H1 (cell line): Measurements from ENCODE around the gene MYO5B. TPM values are rescaled to one million over a fixed set of nuclear protein-coding genes. Genes with fewer than 3 reads are reported as not detected.

ENCODE experiments used
- CTCF ChIA-PET: fragments of 300-600 bp; sonication (Branson Sonifier 250); formaldehyde crosslinking; loops from one replicate; lab custom pipeline; 2021; ENCODE audit not compliant: partially characterized antibody; lab: Charles Lee
- POLR2A ChIA-PET: fragments of 300-600 bp; sonication (Branson Sonifier 250); formaldehyde crosslinking; loops from one replicate; lab custom pipeline; 2021; ENCODE audit warnings: inconsistent platforms; ENCODE audit not compliant: partially characterized antibody; lab: Charles Lee
- DNase-seq, 2 experiments: peaks; one replicate each; pipeline versions ENCODE4 v3.0.0 to v3.0.0-alpha.2; 2010 to 2022; ENCODE audit warnings: low spot score in 2 of 2, low read depth in 1 of 2, mixed read lengths in 1 of 2
- FAIRE-seq: peaks from 2 replicates; lab custom pipeline; 2011; peaks lifted over from hg19 to GRCh38; lab: Jason Lieb, UNC
- H2AFZ ChIP-seq: 2 replicates; pipeline ENCODE4 v1.8.1; 2012; ENCODE audit warnings: low read length, inconsistent platforms
- H2AK5ac ChIP-seq: 2 replicates; pipeline ENCODE4 v1.6.1; 2013; ENCODE audit warnings: low read depth, low read length
- H2BK120ac ChIP-seq: replicated peaks from 2 replicates; pipeline ENCODE3; 2013; ENCODE audit warnings: low read depth, low read length, inconsistent platforms
- H2BK12ac ChIP-seq: 2 replicates; pipeline ENCODE4 v1.6.1; 2013; ENCODE audit warnings: low read depth, low read length
- H2BK15ac ChIP-seq: 2 replicates; pipeline ENCODE4 v1.6.1; 2013; ENCODE audit warnings: low read length
- H2BK20ac ChIP-seq: 2 replicates; pipeline ENCODE4 v1.6.1; 2013; ENCODE audit warnings: low read length
- H2BK5ac ChIP-seq: 2 replicates; pipeline ENCODE4 v1.6.1; 2013; ENCODE audit warnings: low read depth, low read length
- H3K14ac ChIP-seq: 2 replicates; pipeline ENCODE4 v1.6.1; 2013; ENCODE audit warnings: inconsistent platforms; ENCODE audit not compliant: insufficient read length
- H3K18ac ChIP-seq: 2 replicates; pipeline ENCODE4 v1.6.1; 2013; ENCODE audit warnings: low read length; ENCODE audit errors: extremely low read depth
- H3K23ac ChIP-seq: 2 replicates; pipeline ENCODE4 v1.6.1; 2013; ENCODE audit warnings: inconsistent platforms; ENCODE audit not compliant: insufficient read length
- H3K23me2 ChIP-seq: 2 replicates; pipeline ENCODE4 v1.6.1; 2013; ENCODE audit warnings: low read depth, low read length
- H3K27ac ChIP-seq: 2 replicates; pipeline ENCODE4 v1.6.1; 2011; ENCODE audit warnings: low read depth, low read length, inconsistent platforms
- H3K27me3 ChIP-seq, 4 experiments: replicated peaks in 1 of 4; 1 replicate in 1 of 4; 2 replicates in 3 of 4; pipeline versions ENCODE4 v1.6.1 to v1.8.1; 2011 to 2013; ENCODE audit warnings: low read length in 3 of 4, mild to moderate bottlenecking in 3 of 4, inconsistent platforms in 2 of 4, mixed read lengths in 2 of 4, moderate library complexity in 1 of 4; ENCODE audit not compliant: control insufficient read depth in 3 of 4, insufficient read depth in 3 of 4; ENCODE audit errors: extremely low read depth in 1 of 4
- H3K36me3 ChIP-seq, 4 experiments: 2 replicates each; pipeline versions ENCODE4 v1.6.1 to v1.8.1; 2011 to 2013; ENCODE audit warnings: mild to moderate bottlenecking in 4 of 4, low read length in 3 of 4, moderate library complexity in 2 of 4, control low read depth in 1 of 4, inconsistent platforms in 1 of 4; ENCODE audit not compliant: insufficient read depth in 4 of 4, control insufficient read depth in 2 of 4
- H3K4ac ChIP-seq: replicated peaks from 2 replicates; pipeline ENCODE3; 2013; ENCODE audit warnings: low read length, low read depth, mixed read lengths, inconsistent platforms; ENCODE audit not compliant: insufficient read length
- H3K4me1 ChIP-seq, 4 experiments: replicated peaks in 1 of 4; 1 replicate in 1 of 4; 2 replicates in 3 of 4; pipeline versions ENCODE4 v1.6.1 to v1.8.1; 2011 to 2013; ENCODE audit warnings: low read length in 3 of 4, inconsistent platforms in 2 of 4, mixed read lengths in 1 of 4; ENCODE audit not compliant: insufficient read depth in 4 of 4, control insufficient read depth in 3 of 4
- H3K4me2 ChIP-seq, 2 experiments: 2 replicates each; pipeline versions ENCODE4 v1.6.1 to v1.8.1; 2011 to 2013; ENCODE audit warnings: low read depth in 2 of 2, low read length in 2 of 2, control low read depth in 1 of 2, inconsistent platforms in 1 of 2, mild to moderate bottlenecking in 1 of 2; ENCODE audit not compliant: insufficient read depth in 1 of 2
- H3K4me3 ChIP-seq, 4 experiments: fragments of 200-600, 300-600 bp in 1 of 4; sonication (generic), shearing (Covaris generic), sonication (Bioruptor Twin) in 1 of 4; 2 replicates each; pipeline versions ENCODE4 v1.5.1 to v1.8.1; 2011 to 2016; ENCODE audit warnings: low read length in 4 of 4, low read depth in 3 of 4, control low read depth in 2 of 4, inconsistent platforms in 2 of 4, mild to moderate bottlenecking in 2 of 4, mixed read lengths in 1 of 4, moderate library complexity in 1 of 4; ENCODE audit not compliant: insufficient read depth in 2 of 4; ENCODE audit errors: extremely low read depth in 1 of 4
- H3K56ac ChIP-seq: replicated peaks from 2 replicates; pipeline ENCODE3; 2013; ENCODE audit warnings: low read depth, mild to moderate bottlenecking, mixed read lengths, low read length, inconsistent platforms; ENCODE audit not compliant: insufficient read length
- H3K79me1 ChIP-seq: 2 replicates; pipeline ENCODE4 v1.6.1; 2013; ENCODE audit warnings: low read depth, low read length, control low read depth
- H3K79me2 ChIP-seq, 2 experiments: 2 replicates each; pipeline versions ENCODE4 v1.6.1 to v1.8.1; 2012 to 2013; ENCODE audit warnings: low read length in 2 of 2, mild to moderate bottlenecking in 2 of 2, inconsistent platforms in 1 of 2; ENCODE audit not compliant: insufficient read depth in 2 of 2, control insufficient read depth in 1 of 2
- H3K9ac ChIP-seq, 4 experiments: replicated peaks in 1 of 4; 1 replicate in 1 of 4; 2 replicates in 3 of 4; pipeline versions ENCODE4 v1.6.1 to v1.8.1; 2011 to 2013; ENCODE audit warnings: low read depth in 3 of 4, low read length in 3 of 4, control low read depth in 2 of 4, mild to moderate bottlenecking in 2 of 4, moderate library complexity in 2 of 4, inconsistent platforms in 1 of 4; ENCODE audit errors: extremely low read depth in 1 of 4
- H3K9me3 ChIP-seq, 2 experiments: 2 replicates each; pipeline versions ENCODE4 v1.6.1 to v1.8.1; 2012 to 2013; ENCODE audit warnings: mild to moderate bottlenecking in 2 of 2, moderate library complexity in 2 of 2, control low read depth in 1 of 2, inconsistent platforms in 1 of 2, low read depth in 1 of 2, low read length in 1 of 2, mixed read lengths in 1 of 2; ENCODE audit not compliant: insufficient read depth in 2 of 2
- H4K20me1 ChIP-seq, 2 experiments: replicated peaks in 1 of 2; 2 replicates each; pipeline versions ENCODE3 to v1.8.1; 2011 to 2013; ENCODE audit warnings: inconsistent platforms in 2 of 2, low read length in 2 of 2, mild to moderate bottlenecking in 1 of 2; ENCODE audit not compliant: insufficient read depth in 2 of 2, control insufficient read depth in 1 of 2
- H4K5ac ChIP-seq: 2 replicates; pipeline ENCODE4 v1.6.1; 2013; ENCODE audit warnings: low read length, low read depth, mixed read lengths, inconsistent platforms; ENCODE audit not compliant: insufficient read length
- H4K8ac ChIP-seq: 2 replicates; pipeline ENCODE4 v1.8.0; 2013; ENCODE audit warnings: mild to moderate bottlenecking, moderate library complexity, low read length, inconsistent platforms; ENCODE audit not compliant: insufficient read depth; ENCODE audit errors: extremely low read depth
- H4K91ac ChIP-seq: replicated peaks from 2 replicates; pipeline ENCODE3; 2013; ENCODE audit warnings: low read length, mixed read lengths, inconsistent platforms; ENCODE audit not compliant: insufficient read length
- BACH1 ChIP-seq: IDR thresholded peaks from 2 replicates; pipeline ENCODE4 v1.6.1; 2012; ENCODE audit warnings: low read length, improper control_type of control experiment
- CTCF ChIP-seq, 3 experiments: IDR thresholded peaks; 1 replicate in 2 of 3; 2 replicates in 1 of 3; pipeline versions ENCODE4 v1.5.1 to v1.6.1; 2011; ENCODE audit warnings: low read length in 3 of 3, mild to moderate bottlenecking in 3 of 3, inconsistent platforms in 2 of 3, low read depth in 1 of 3, moderate library complexity in 1 of 3; ENCODE audit not compliant: insufficient read depth in 1 of 3; ENCODE audit errors: control extremely low read depth in 1 of 3
- FOSL1 ChIP-seq: IDR thresholded peaks from 2 replicates; pipeline ENCODE4 v1.6.1; 2011; ENCODE audit warnings: mild to moderate bottlenecking, low read depth, low read length, moderate library complexity; ENCODE audit not compliant: insufficient read depth
- HDAC6 ChIP-seq: IDR thresholded peaks from one replicate; pipeline ENCODE4 v1.7.1; 2012; ENCODE audit warnings: low read depth, mild to moderate bottlenecking, inconsistent platforms, low read length, moderate library complexity
- KDM4A ChIP-seq: IDR thresholded peaks from one replicate; pipeline ENCODE4 v1.7.1; 2012; ENCODE audit warnings: low read depth, mild to moderate bottlenecking, moderate library complexity, low read length, inconsistent platforms; ENCODE audit not compliant: severe bottlenecking
- NANOG ChIP-seq: IDR thresholded peaks from 2 replicates; pipeline ENCODE4 v1.6.1; 2011; ENCODE audit warnings: low read length, low read depth, mild to moderate bottlenecking, inconsistent platforms; ENCODE audit not compliant: insufficient read depth, poor library complexity, severe bottlenecking
- POLR2A ChIP-seq, 2 experiments: IDR thresholded peaks; 1 replicate in 1 of 2; 2 replicates in 1 of 2; pipeline ENCODE4 v1.6.1; 2011; ENCODE audit warnings: low read depth in 2 of 2, low read length in 2 of 2, mild to moderate bottlenecking in 2 of 2; ENCODE audit errors: control extremely low read depth in 1 of 2
- SIRT6 ChIP-seq: IDR thresholded peaks from one replicate; pipeline ENCODE4 v1.7.1; 2012; ENCODE audit warnings: low read length, inconsistent platforms
- TBP ChIP-seq: IDR thresholded peaks from 2 replicates; pipeline ENCODE4 v1.6.1; 2011; ENCODE audit warnings: low read depth, low read length, improper control_type of control experiment
- TCF12 ChIP-seq: IDR thresholded peaks from 2 replicates; pipeline ENCODE4 v1.6.1; 2011; ENCODE audit warnings: low read depth, mild to moderate bottlenecking, low read length
- USF2 ChIP-seq: IDR thresholded peaks from 2 replicates; pipeline ENCODE4 v1.6.1; 2011; ENCODE audit warnings: low read length, improper control_type of control experiment
- WGBS, 2 experiments: shearing (Covaris generic) in 1 of 2; methylation state at CpG; one replicate each; pipeline versions ENCODE4 v1.1.6 to v1.1.7; 2013 to 2015; ENCODE audit warnings: low lambda C conversion rate in 2 of 2, mixed read lengths in 2 of 2, inconsistent platforms in 1 of 2, low coverage in 1 of 2, missing lambda C conversion rate in 1 of 2; ENCODE audit not compliant: insufficient replicate concordance in 2 of 2, insufficient coverage in 1 of 2, insufficient read length in 1 of 2; ENCODE audit errors: extremely low coverage in 1 of 2, missing lambda C conversion rate in 1 of 2; 5-methylcytosine and 5-hydroxymethylcytosine counted together
- polyA plus RNA-seq, 7 experiments: library from polyadenylated mRNA; depleted of rRNA in 3 of 7; stranded (reverse) in 5 of 7; unstranded in 2 of 7; fragments of >200 nt in 5 of 7; fragments of 200-250 nt in 2 of 7; gene quantifications; 1 replicate in 5 of 7; 2 replicates in 1 of 7; 4 replicates in 1 of 7; pipeline versions ENCODE4 v1.2.1 to v1.2.3, GENCODE V29; 2011 to 2013; ENCODE audit warnings: missing spikeins in 2 of 7, mixed read lengths in 2 of 7
- total RNA-seq: library from RNA; stranded (reverse); fragmentation: NEBNext Ultra II Directional; extraction: Animal tissue kit (Norgen Biotek cat#: 25700); gene quantifications from 2 replicates; pipeline ENCODE4 v1.2.1, GENCODE V29; 2021

The MYO5B gene
- total and polyA plus RNA-seq, 2 of the 8 experiments (the other 6 are each of a cell fraction or from before 2014, with no cell fraction given): 6.4 to 7.7 TPM

DNA sequence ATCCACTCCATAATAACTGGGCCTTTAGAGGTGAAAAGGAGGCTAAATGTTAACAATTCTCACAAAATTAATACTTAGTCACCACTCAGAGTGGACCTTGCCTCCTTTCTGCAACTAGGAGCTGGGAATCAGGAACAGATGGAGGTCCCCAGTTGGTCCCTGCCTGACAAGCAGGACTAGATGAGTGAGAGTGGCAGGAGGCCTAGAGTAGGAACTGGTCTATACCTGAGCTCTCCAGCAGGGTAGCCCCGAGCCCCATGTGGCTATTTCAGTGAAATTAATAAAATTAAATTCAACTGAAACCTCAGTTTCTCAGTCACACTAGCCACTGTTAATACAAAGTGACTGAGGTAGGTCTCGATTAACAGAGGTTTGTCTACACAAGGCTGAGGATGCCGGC, 150.5 kb downstream of the MYO5B start:
- Histone ChIP-seq H3K27me3 (no peaks in the 10 kb centered on the region), H2BK120ac (no peak overlapping the region), H4K5ac (no peak overlapping the region), H3K9ac (no peak overlapping the region; a peak in 1 of 7 replicates), H3K18ac (no peak overlapping the region), H2BK15ac (no peak overlapping the region), H3K4me1 (no peaks in the 10 kb centered on the region; a peak in 1 of 7 replicates), H3K56ac (no peak overlapping the region), H3K23ac (no peak overlapping the region), H2AFZ (no peak overlapping the region), H2BK20ac (no peak overlapping the region), H3K4me2 (no peak overlapping the region), H2BK12ac (no peak overlapping the region), H3K9me3 (no peaks in the 10 kb centered on the region), H4K20me1 (no peaks in the 10 kb centered on the region), H3K79me1 (no peaks in the 10 kb centered on the region; the same call in 1 of the 2 replicates), H3K27ac (no peak overlapping the region), H3K4me3 (no peak overlapping the region), H3K4ac (no peak overlapping the region), H2AK5ac (no peak overlapping the region), H3K36me3 (no peaks in the 10 kb centered on the region), H2BK5ac (no peak overlapping the region), H4K91ac (no peak overlapping the region), H3K14ac (no peak overlapping the region), H3K23me2 (no peaks in the 10 kb centered on the region), H4K8ac (no peak overlapping the region), H3K79me2 (no peaks in the 10 kb centered on the region)
- CTCF ChIA-PET: interaction anchor here (0.7 to 2.6 kb wide), 17 partner anchors 10 to 1002 kb away, joined by 3 to 8 read pairs (median 4); no protein-coding TSS in a partner anchor
- FAIRE-seq (no peak), DNase-seq (no peak)
- 57% methylated on average over 3 of the region's 3 CpGs; no CpG with 5 or more reads in 1 of the 2 experiments for WGBS, 2 experiments
- POLR2A ChIA-PET: interaction anchor here (1.6 kb wide), 1 partner anchor 12 kb away, joined by 3 read pairs; no protein-coding TSS in a partner anchor
- TF ChIP-seq CTCF (IDR thresholded peaks at IDR 0.05; ENCODE audit: control extremely low read depth in 1 of 3, insufficient read depth in 1 of 3, low read depth in 1 of 3, low read length in 3 of 3) (peak in 2 of 3 experiments; percentile 11 to 31; a peak in 2 of 4 replicates), POLR2A (IDR thresholded peaks at IDR 0.05; ENCODE audit: control extremely low read depth in 1 of 2, low read depth in 2 of 2, low read length in 2 of 2) (no peak), TBP (no peak), TCF12 (no peak), FOSL1 (no peak), SIRT6 (no peak), USF2 (no peak), HDAC6 (no peak), KDM4A (no peak), BACH1 (no peak), NANOG (no peak)
